NCI-H187 treated with DMSO at 0.1 percent for 48 hours (cell line): ENCODE measurements around the gene MR1.

Source experiments
- DNase-seq: peaks from one replicate; lab custom pipeline; 2025; lab: John Stamatoyannopoulos, UW

Gene MR1

DNA sequence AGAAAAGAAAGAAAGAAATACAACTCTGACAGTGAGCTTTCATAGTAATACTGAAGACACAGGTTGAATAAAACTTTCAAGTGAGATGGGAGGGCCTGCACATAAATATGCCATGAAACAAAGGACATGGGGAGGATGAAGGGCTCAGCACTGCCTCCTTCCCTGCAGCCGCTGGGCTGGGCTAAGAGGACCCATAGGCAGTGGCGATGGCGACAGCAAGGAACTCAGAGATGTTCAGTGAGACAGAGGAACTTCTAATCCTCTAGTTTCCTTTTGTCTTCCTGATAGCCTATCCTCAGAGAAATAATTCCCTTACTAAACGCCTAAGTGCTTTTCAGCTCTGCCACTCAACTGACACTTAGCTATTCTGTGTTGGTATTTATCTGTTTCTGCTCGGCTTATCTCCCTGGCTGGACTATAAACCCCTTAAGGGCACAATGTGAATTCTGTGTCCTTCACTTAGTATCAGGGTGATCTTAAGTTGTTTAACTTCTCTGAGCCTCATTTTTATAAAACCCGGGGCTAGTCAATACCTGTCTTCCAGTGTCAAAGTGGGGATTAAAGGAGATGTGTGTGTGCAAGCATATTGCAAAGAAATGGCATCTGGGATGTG is 30.3 kb downstream of the MR1 start:
- DNase-seq, result no peak

- no peak for DNase-seq
Measured at GRCh38 chr1:181064702-181065101, 30.9 kb downstream of the MR1 start.

DNA sequence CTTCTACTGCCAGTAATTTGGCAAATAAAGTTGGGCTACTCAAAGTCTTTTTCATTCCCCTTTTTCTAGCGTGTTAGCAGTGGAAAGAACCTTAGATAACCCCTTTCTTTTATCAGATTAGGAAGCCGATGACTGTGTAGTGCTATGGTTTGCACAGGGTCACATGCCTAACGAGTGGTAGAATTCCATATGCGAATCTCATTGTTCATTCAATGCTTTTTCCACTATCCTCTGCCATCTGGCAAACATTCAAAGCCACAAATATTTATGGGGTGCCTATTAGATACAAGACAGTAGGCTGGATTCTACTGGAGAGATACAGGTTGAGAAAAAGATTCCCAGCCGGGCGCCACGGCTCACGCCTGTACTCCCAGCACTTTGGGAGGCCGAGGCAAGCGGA is 39.9 kb downstream of the MR1 start:
- DNase-seq, result no peak

DNA sequence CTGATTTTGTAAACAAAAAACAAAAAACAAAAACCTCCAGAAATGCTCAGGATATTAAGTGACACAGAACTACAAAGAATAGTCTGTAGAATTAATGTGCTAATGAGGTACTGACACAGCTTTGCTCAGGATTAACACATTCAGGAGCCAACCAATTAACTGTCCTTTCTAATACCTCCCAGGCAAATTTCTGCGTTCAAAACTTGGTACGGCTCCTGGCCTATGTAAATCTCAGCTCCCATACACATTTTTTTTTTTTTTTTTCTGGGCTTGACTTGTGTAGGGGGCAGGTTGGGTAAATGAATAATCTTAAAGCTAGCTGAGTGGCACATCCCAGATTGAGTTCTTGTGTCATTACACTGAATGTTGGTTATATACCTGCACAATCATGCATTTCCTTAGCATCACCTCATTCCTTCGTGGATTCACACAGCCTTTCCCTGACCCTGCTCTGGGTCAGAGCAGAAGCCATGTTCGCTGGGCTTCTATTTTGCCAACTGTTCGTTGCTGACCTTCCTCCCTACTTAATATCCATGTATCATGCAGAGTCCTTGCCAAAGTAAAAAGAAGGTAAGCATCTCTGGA is 42.1 kb downstream of the MR1 start:
- no peak for DNase-seq

GRCh38 chr1:181076852-181077251 is 43.1 kb downstream of the MR1 start:
- no peak for DNase-seq

- DNase-seq, result no peak
Measured at GRCh38 chr1:181077576-181078242, 43.9 kb downstream of the MR1 start.

- DNase-seq, result no peak
Measured at GRCh38 chr1:181079382-181079781, 45.6 kb downstream of the MR1 start.

- no peak for DNase-seq
Measured at GRCh38 chr1:181079920-181080319, 46.1 kb downstream of the MR1 start.

- no peak for DNase-seq
Measured at GRCh38 chr1:181080556-181080955, 46.8 kb downstream of the MR1 start.

- no peak for DNase-seq
Measured at GRCh38 chr1:181081395-181081794, 47.6 kb downstream of the MR1 start.

DNA sequence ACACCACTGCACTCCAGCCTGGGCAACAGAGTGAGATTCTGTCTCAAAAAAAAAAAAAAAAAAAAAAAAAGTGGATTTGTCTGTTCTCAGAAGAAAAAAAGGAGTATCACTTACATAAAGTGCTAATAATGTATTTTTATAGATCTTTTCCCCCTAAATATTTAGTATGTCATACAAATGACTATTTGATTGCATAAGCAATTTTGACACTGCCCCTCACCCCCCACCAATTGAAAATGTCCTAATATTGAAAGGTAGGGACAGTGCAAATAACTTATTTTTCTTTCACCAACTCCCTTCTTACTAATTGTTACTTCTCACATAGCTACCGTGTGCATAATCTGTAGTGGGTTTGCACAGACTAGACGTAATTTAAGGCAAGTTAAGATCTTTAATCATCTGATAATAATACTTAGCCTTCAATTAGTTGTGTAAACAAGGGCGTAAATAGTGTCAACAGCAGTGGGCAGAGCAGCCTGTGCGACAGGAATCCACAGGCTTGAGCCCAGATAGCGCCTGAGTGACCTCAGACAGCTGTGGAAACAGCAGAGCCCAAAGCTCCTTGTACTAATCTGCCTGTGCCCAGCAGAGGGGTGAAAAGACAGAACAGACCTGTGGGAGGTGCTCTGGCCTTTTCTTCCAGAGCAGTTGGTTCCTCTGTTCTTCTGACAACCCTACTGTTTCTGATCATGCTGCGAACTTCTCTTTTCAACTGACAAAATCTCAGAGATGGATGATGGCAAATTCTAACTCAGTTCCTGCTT is 50.2 kb downstream of the MR1 start:
- DNase-seq, result no peak

- no peak for DNase-seq
Measured at GRCh38 chr1:181084606-181084969, 50.8 kb downstream of the MR1 start.

DNA sequence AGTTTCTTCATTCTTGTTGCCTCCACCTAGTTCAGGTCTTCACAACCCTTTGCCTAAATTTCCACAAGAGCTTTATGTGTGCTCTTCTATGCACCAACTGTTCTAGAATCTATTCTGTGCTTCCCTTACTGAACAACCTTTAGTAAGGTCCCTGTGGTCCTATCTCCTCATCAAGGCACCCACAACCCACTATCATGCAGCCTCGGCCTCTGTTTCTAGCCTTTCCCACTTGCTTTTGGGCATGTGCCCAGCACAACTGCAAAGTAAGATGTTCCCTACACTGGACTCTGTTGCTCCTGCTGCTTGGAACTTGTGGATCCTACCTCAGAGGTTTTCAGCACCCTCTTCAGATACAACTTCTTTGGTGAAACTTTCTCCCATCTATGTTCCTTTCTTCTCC is 52.3 kb downstream of the MR1 start:
- DNase-seq, result no peak

DNA sequence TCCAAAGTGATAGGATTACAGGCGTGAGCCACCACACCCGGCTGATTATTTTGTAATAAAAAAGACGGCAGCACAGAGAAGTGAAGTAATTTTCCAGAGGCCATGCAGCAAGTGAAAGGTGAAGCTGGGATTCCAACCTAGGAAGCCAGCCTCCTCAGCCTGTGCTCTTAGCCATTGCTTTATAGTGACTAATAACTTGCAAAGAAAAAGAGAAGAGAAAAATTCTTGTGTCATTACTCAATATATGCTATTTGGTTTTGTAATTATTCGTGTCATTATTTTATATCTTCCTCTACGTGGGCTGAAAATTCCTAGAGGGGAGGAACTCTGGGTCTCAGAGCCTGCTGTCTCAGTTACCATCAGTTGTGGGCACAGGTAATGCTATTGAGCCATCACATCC is 53.1 kb downstream of the MR1 start:
- DNase-seq, result no peak

DNA sequence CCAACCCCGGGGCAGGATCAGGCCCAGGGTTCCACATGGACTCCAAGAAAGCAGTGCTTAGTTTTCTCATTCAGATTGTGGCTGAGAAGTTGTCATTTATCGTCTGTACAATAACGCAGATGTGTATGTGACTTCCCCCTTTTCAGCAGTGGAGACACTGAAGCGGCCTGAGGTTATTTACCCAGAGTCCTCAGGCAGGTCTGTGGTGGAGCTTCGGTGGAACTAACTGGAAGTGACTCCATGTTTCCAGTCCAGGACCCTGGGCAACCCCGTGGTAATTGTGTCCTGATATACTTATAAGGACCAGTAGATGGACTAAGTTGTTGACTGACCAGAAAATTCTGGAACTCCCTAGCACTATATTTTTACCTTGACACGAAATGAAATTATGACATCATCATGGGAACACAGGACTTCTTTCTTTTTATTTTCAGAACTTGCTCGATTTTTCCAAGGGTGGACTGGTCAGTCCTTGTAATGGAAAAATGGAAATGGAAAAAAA is 53.7 kb downstream of the MR1 start:
- DNase-seq, result no peak

DNA sequence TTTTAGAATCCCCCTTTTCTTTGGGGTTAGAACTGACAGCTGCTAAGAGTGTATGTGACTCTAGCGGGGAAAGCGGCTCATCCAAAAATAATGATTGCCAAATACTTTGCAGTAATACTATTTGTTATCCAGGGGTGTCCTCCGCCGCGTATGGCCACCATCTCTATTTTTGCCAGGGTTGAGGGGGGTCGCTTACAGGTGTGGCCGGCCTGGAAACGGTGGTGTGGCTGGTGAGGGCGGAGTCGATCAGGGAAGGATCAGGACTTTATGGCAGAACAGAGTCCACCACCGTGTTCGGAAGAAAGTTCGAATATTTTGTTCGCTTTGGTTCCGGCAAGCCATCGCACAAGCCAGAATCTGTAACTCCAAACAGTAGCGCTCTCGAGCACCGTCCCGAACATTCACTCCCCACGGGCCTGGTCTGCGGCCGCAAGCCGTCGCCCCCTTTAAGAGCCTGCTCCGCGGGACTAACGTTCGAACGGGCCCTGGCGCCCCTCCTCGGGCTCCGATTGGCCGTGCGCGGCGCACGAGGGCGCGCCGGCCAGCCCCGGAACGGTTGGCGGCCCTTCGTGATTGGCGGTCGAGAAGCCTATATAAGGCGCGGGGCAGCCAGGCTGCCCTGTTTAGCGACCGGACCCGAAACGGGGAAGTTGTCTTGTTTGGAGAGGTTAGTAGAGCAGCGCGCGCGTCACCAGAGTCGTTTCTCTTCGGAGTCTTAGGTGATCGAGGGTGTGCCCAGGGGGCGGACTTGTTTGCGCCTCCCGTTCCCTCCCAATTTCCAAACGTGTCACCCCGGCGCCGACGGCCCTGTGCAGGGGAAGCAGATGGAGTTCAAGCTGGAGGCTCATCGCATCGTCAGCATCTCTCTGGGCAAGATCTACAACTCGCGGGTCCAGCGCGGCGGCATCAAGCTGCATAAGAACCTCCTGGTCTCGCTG is 54.6 kb downstream of the MR1 start, which contains the start of gene IER5:
IER5 (plus strand) TSS at position 622 of the 938 bp plus-strand sequence; CDS start at position 825, 203 bp downstream.
- DNase-seq, result peak; percentile 99

DNA sequence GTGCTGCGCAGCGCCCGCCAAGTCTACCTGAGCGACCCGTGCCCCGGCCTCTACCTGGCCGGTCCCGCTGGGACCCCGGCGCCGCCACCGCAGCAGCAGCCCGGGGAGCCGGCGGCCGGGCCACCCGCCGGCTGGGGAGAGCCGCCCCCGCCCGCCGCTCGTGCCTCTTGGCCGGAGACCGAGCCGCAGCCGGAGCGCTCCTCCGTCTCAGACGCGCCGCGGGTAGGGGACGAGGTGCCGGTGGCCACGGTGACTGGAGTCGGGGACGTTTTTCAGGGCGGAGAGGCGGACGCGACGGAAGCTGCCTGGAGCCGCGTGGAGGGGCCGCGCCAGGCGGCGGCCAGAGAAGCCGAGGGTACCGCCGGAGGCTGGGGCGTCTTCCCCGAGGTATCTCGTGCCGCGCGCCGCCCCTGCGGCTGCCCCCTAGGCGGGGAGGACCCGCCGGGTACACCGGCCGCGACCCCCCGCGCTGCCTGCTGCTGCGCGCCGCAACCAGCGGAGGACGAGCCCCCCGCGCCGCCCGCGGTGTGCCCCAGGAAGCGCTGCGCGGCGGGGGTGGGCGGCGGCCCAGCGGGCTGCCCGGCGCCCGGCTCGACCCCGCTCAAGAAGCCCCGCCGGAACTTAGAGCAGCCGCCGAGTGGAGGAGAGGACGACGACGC is 55.4 kb downstream of the MR1 start:
- DNase-seq, result no peak

DNA sequence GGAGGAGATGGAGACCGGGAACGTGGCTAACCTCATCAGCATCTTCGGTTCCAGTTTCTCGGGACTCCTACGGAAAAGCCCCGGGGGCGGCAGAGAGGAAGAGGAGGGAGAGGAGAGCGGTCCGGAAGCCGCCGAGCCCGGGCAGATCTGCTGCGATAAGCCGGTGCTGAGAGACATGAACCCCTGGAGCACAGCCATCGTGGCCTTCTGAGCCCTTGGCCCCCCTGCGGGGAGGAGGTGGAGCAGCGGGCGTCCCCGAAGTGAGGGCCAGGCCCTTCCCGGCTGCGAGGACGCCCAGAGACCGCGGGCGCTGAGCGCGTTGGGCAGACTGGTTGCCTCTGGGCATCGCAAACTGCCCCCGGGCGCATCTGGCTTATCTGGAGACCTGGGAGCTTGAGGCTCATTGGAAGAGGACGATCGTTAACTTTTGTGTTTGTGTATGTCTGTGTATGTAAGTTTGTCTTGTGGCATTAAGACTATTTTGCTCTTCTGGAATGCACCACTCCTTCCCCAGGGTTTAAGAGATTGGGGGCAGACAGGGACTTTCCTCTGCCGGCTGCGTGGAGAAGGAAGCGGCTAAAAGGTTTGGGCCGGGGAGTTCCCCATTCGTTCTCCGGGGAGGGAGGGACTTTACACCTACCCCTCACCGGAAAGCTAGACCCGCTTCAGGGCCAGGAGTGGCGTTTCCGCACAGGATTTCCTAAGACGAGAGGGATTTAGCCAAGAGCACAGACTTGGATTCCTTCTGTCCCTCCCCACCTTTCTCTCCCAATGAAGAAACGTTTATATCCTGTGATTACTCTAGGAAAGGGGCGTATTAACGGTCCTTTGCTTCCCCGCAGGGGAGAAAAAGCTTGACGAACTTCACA is 56.1 kb downstream of the MR1 start:
- DNase-seq, result no peak

DNA sequence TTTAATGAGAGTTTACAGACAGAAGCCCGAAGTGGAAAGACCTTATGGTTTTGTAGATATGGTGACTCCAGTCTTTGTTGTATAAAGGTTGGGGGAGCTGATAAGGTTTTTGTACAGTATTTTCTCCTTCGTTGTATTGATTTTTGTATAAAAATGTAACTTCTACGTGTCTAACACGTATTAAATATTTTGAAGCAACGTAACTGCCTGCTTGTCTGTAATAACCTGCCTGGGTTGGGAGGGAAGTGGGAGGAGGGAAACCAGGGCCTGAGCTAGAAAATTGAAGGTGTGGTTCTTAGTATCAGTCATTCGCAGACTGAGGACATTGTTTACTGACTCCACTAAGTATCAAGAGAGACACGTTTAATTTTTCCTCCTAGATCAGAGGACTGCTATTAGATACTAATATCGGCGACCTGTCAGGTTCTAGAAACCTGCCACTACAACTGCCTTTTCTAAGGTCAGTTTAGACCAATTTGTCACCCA is 56.9 kb downstream of the MR1 start:
- DNase-seq, result no peak
